Measurements from ENCODE around the gene ETS1.
A peak's percentile ranks its signal among the peaks of the same experiment; 100 is the strongest.

Gene ETS1

DNA sequence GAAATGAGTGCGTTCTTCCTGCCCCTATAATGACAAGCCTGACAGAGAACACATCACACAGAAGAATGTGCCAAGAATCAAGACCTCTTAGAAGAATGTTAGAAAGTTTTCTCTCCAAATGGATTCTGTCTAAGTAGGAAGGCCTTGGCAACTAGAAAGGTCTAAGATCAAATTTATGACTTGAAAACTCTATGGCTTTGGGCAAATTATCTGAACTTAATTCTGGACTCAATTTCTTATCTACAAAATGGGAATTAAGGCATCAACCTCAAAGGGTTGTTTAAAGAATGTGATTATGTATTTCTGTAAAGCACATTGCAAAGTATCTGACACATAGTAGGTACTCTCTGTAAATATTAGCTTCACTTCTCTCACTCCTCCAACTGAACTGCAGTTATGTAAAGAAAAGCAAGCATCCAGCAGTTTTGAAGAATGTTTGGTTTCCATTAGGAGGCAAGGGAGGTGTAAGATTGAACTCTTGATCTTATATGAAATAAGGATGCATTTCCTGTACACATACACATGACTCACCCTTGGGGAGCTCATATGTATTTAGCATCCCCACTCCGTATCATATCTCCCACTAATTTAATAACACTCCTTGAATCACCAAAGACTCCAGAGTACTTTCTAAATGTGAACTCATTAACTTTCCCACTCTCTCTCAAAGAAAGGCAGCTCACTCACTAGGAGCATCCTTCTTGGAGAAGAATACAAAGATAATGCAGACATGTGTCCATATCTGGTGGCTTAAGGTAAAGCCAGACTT, 77.6 kb downstream of the ETS1 start:
- H3K4me3 ChIP-seq (ENCODE audit: low read depth, low read length) = no peak overlapping the region
- TF ChIP-seq CTCF (IDR thresholded peaks at IDR 0.05; ENCODE audit: control insufficient read depth, extremely low read depth, insufficient read depth) = no peak
- DNase-seq (ENCODE audit: low read depth) = no peak

- no peak for TF ChIP-seq CTCF (IDR thresholded peaks at IDR 0.05; ENCODE audit: control insufficient read depth, extremely low read depth, insufficient read depth)
- DNase-seq (ENCODE audit: low read depth) = no peak
- H3K4me3 ChIP-seq (ENCODE audit: low read depth, low read length) = no peak overlapping the region
These were observed 78.4 kb downstream of the ETS1 start for GRCh38 chr11:128508770-128509510.

- TF ChIP-seq CTCF (IDR thresholded peaks at IDR 0.05; ENCODE audit: control insufficient read depth, extremely low read depth, insufficient read depth) = no peak
- DNase-seq (ENCODE audit: low read depth) = no peak
- no peak overlapping the region for H3K4me3 ChIP-seq (ENCODE audit: low read depth, low read length)
These were observed 79.4 kb downstream of the ETS1 start for GRCh38 chr11:128507936-128508335.

DNA sequence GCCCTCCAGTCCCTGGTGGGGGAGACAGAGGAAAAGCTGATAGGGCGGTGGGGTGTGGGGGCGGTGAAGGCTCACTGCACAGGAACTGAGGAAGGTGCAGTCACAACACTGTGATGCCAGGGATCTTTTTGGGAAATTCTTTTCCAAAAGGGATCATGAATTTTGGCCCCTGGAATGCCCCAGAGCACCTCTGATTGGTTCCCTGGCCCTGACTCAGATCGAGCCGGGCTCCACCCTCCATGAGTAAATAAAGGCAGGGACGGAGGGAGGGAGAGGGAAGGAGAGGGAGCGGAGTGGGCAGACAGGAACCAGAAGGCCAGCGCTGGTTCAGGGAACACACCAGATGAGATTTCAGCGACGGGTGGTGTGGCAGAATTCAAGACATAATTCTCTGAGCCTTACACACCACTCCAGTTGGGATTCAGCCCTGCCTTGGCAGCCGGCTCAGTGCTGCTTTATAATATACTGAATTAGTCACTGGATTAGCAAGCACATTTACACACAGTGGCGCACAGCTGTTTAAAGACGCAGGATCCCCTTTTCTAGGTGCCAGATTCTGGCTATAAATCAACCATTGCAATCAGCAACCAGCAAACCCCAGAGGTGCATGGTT, 80.3 kb downstream of the ETS1 start:
- H3K4me3 ChIP-seq (ENCODE audit: low read depth, low read length) = peak overlapping the region; percentile 23

GRCh38 chr11:128506356-128506755, 81.0 kb downstream of the ETS1 start:
- TF ChIP-seq CTCF (IDR thresholded peaks at IDR 0.05; ENCODE audit: control insufficient read depth, extremely low read depth, insufficient read depth) = no peak
- no peak overlapping the region for H3K4me3 ChIP-seq (ENCODE audit: low read depth, low read length)
- DNase-seq (ENCODE audit: low read depth) = no peak

More for the DNA sequence above, 80.3 kb downstream of the ETS1 start:
- DNase-seq (ENCODE audit: low read depth) = no peak
- TF ChIP-seq CTCF (IDR thresholded peaks at IDR 0.05; ENCODE audit: control insufficient read depth, extremely low read depth, insufficient read depth) = no peak

DNA sequence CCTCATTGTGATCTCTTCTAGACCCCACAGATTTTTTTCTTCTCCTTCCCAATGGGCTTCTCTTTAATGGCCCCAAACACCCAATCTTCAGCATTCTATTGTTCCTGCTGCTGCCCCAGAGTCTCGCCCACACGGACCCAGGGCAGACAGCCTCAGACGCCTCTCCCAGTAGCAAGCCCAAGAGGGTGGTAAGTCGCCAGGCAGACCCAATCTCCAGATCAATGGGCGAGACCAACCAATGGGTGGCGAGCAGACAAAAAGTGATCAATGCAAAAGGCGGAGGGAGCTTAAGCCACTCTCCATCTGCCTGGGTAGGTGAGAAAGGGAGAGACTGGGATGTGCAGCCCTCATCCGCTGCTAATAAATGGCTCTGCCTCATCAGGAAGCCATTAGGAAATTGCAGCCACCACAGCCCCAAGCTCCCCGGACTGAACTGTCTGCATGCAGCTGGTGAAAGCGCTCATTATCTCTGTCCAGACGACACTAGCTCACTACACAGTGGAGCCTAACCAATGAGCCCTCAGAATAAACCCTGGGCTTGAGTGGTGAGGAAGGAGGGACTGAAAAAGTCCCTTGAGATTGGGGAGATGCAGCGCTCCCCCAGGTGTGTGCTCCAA, 81.8 kb downstream of the ETS1 start:
- H3K4me3 ChIP-seq (ENCODE audit: low read depth, low read length) = no peak overlapping the region
- DNase-seq (ENCODE audit: low read depth) = no peak
- no peak for TF ChIP-seq CTCF (IDR thresholded peaks at IDR 0.05; ENCODE audit: control insufficient read depth, extremely low read depth, insufficient read depth)

All from LNCaP clone FGC (cell line).